Right kidney (tissue), 9 donors: Measurements from ENCODE around the gene KCTD1.

ENCODE experiments used
- DNase-seq: peaks from one replicate; pipeline ENCODE4 v3.0.0-alpha.2; 2016
- long read RNA-seq, 8 donors: transcript quantifications; one replicate each; lab custom pipeline, GENCODE V29; 2026

Gene KCTD1
- long read RNA-seq, donor 1, transcript KCTD1-202 (5 exons, 2,103 nt): major isoform, 5 of 10 reads
- long read RNA-seq, donor 1, partial matches to known transcripts: 0 of 10 reads
- long read RNA-seq, donor 1, other reads (novel, unspliced or antisense): 0 of 10 reads
- long read RNA-seq, donor 2, partial matches to known transcripts: 0 of 5 reads
- long read RNA-seq, donor 2, other reads (novel, unspliced or antisense): 0 of 5 reads
- long read RNA-seq, donor 3, partial matches to known transcripts: 0 of 6 reads
- long read RNA-seq, donor 3, other reads (novel, unspliced or antisense): 0 of 6 reads
- long read RNA-seq, donor 4, transcript KCTD1-207 (5 exons, 2,897 nt): major isoform, 6 of 15 reads
- long read RNA-seq, donor 4, transcript KCTD1-202 (5 exons, 2,103 nt): minor isoform, 5 of 15 reads
- long read RNA-seq, donor 4, partial matches to known transcripts: 0 of 15 reads
- long read RNA-seq, donor 4, other reads (novel, unspliced or antisense): 0 of 15 reads
- long read RNA-seq, donor 5, transcript KCTD1-202 (5 exons, 2,103 nt): major isoform, 7 of 21 reads
- long read RNA-seq, donor 5, transcript KCTD1-207 (5 exons, 2,897 nt): minor isoform, 5 of 21 reads
- long read RNA-seq, donor 5, partial matches to known transcripts: 0 of 21 reads
- long read RNA-seq, donor 5, other reads (novel, unspliced or antisense): 7 of 21 reads
- long read RNA-seq, donor 6, transcript KCTD1-202 (5 exons, 2,103 nt): major isoform, 7 of 15 reads
- long read RNA-seq, donor 6, partial matches to known transcripts: 0 of 15 reads
- long read RNA-seq, donor 6, other reads (novel, unspliced or antisense): 0 of 15 reads
- long read RNA-seq, donor 7: 0 reads
- long read RNA-seq, donor 8, transcript KCTD1-208 (5 exons, 814 nt): major isoform, 7 of 17 reads
- long read RNA-seq, donor 8, transcript KCTD1-202 (5 exons, 2,103 nt): major isoform, 7 of 17 reads
- long read RNA-seq, donor 8, partial matches to known transcripts: 0 of 17 reads
- long read RNA-seq, donor 8, other reads (novel, unspliced or antisense): 0 of 17 reads

DNA sequence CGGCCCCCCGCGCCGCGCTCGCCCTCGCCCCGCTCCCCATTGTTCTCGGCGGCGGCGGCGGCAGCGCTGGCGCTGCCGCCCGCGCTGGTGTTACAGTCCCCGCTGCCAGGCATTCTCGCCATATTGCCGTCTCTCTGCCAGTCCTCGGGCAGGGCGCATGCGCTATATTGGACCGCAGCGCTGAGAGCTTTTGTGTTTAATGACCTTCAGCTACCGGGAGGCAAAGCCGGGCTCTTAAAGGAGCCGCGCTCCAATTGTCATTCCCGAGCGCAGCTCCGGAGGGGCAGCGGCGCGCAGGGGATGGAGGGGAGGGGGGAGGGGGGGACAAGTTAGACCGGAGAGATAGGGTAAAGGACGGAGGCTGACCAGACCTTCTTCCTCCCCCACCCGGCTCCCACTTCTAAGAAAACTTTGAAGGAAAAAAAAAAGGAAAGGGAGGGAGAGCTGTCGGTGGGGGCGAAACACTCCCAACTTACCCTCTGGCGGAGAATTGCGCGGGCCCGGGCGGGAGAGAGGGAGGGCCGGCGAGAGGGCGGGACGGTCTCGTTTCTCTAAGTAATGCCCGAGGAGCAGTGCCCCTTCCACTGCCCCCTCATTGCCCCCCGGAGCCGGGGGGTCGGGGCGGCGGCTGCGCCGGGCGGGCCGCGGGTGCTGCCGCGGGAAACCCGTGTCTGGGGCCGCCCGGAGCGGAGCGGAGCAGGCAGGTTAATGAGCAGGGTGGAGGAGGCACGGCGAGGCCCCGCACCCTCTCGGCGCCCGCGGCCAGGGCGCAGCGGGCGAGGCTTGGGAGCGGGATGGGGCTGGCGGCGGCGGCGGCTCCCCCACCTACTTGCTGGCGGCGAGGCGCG is at the start of gene KCTD1:
TSS of gene KCTD1 (minus strand) at position 139 of the 848 bp plus-strand sequence. CDS start at position 122, 17 bp downstream.
- peak; percentile 85 for DNase-seq

DNA sequence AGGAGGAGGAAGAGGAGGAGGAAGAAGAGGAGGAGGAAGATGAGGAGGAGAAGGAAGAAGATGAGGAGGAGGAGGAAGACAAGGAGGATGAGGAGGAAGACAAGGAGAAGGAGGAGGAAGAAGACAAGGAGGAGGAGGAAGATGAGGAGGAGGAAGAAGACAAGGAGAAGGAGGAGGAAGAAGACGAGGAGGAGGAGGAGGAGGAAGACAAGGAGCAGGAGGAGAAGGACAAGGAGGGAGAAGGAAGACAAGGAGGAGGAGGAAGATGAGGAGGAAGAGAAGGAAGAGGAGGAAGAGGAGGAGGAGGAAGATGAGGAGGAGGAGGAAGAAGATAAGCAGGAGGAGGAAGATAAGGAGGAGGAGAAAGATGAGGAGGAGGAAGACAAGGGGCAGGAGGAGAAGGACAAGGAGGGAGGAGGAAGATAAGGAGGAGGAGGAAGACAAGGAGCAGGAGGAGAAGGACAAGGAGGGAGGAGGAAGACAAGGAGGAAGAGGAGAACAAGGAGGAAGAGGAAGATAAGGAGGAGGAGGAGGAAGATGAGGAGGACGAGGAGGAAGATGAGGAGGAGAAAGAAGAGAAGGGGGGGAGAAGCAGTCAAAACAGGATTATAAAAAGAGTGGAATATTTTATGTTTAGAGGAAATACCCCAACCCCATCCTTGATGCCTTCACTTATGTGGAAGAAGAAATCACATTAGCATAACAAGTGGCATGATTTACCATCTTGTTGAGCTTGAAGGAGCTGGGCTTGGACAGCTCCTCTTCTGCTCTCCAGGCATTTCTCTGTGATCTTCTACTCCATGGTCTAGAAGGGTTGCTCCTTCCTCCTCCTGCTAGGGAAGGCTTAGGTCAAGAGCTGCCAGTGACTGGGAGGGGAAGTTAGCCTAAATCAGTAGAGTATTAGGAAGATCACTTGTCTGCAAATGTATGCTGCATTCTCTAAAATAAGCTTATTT is 45.3 kb upstream of the KCTD1 start:
- no peak for DNase-seq

DNA sequence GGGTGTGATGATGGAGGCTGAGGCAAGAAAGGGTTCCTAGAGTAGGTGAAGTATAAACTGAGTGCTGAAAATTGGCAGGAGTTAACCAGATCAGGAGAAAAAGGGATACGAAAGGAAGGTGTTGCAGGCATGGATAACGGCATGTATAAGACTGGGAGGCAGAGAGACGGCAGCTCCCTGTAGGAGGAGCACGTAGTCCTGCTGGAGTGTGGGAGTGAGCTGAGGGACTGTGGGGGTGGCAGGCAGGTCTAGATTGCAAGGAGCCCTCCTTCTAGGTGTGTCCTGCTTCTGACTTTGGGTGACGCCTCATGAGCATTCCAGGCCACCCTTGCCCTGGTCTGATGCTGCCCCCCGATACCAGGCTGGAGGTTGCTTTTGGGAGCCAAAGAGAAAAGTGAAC is 36.4 kb upstream of the KCTD1 start:
- no peak for DNase-seq

- DNase-seq: no peak
Measured at GRCh38 chr18:26579941-26580618, 31.7 kb upstream of the KCTD1 start.

- peak; percentile 13 for DNase-seq
Measured at GRCh38 chr18:26575865-26576217, 27.5 kb upstream of the KCTD1 start.

DNA sequence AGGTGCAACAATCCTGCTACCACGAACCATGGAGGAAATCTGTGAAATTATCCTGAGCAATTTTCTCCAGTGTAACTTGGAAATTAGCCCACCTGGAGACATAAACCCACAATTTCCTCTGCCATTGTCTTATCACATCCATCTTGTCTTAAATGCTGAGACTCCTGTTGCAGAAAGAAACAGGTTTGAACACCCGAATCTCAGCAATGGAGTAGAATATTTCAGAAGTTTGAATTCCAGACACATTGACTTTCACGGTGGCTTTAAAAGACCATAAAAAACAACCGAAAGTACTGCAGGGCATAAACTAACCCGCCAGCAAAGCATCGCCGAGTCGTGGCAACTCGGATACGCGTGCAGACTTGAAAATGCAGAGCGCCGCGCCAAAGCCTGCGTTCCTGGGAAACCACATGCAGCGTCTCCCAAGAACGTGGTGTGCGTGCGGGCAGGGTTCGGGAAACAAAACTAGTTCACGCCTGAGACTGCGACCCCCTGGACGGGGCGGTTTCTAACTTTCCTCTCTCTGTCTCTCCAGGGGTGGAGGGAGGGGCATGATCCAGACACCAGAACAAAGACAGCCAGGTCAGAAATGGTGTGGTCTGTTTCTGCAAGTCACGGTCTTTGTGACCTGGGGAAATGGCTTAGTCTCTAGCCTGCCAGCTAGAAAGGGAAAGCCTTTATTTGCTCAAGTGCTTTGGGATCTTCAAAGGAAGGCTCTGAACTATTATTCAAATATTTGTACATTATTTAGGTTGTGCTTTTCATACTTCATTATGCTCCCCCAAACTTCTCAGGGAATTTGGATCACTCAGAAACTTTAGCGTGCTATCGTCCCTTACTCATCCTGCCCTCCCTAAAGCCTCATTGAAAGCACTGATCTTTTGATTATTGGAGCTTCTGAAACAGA is 26.9 kb upstream of the KCTD1 start:
- peak; percentile 77 for DNase-seq

- DNase-seq: no peak
Measured at GRCh38 chr18:26568926-26569665, 20.7 kb upstream of the KCTD1 start.

DNA sequence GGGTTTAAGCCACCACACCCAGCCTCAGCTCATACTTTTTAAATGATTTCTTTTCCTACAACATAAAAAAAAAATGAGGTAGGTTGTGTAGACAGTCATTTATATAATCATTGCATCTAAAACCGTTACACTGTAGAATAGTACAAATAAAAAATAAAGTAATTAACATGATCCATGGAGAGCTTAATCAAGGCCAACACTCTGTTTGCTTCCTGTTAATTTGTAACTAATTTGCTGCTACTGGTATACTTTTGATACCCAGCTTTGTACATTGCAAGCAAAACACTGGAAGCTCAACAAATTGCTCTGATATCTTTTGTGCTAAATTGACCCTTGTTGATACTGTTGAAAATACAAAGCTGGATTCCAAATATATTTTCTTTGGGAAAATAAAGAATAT is 20.2 kb upstream of the KCTD1 start:
- DNase-seq: no peak

- DNase-seq: no peak
Measured at GRCh38 chr18:26566874-26567555, 18.7 kb upstream of the KCTD1 start.

DNA sequence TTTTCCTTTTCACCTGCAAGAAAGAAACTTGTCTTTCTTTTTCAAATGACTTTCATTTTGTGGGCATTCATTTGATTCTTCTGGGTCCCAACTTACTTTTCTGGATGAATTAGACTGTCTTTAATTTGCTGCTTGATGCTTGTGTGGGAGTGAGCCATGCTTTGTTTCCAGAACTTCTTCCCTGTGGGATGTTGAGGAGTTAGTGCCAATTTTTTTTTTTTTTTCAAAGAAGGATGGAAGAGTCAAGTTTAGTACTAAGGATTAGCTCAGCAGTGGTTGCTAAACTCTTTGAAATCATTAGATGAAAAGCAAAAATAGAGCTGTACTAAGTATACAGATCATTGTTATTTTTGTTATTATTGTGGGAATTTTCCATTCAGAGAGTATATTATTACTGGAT is 17.2 kb upstream of the KCTD1 start:
- no peak for DNase-seq

DNA sequence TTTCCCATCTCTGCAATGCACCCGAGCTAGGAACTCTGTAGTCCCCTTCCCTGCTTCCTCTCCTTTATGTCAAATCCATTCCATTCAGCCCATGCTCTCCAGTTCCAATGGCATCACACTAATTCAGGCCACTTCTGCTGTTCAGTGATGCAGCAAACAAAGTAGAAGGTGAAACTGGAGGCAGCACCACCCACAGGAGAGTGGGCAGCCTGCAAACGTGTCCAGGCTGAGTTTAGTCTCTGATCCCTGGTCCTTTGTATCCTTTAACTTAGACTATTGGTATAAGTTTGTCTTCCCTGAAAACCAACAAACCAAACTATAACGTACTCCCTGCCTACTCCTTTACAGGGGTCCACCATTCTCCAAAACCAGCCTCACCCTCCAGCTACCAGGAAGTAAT is 14.7 kb upstream of the KCTD1 start:
- no peak for DNase-seq

DNA sequence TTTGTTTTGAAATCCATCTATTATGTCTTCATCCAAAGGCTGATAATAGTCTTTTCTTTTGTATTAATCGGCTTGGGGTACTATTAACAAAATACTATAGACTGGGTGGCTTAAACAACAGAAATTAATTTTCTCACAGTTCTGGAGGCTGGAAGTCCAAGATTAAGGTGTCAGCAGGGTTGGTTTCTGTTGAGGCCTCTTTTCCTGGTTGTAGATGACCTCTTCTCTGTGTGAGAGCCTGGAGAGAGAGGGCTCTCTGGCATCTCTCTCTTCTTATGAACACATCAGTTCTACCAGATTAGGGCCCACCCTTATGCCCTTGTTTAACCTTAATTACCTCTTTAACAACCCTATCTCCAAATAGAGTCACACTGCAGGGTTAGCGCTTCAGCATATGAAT is 14.2 kb upstream of the KCTD1 start:
- no peak for DNase-seq

GRCh38 chr18:26561769-26562168 is 13.4 kb upstream of the KCTD1 start:
- no peak for DNase-seq

GRCh38 chr18:26556573-26556972 is 8.2 kb upstream of the KCTD1 start:
- DNase-seq: no peak

DNA sequence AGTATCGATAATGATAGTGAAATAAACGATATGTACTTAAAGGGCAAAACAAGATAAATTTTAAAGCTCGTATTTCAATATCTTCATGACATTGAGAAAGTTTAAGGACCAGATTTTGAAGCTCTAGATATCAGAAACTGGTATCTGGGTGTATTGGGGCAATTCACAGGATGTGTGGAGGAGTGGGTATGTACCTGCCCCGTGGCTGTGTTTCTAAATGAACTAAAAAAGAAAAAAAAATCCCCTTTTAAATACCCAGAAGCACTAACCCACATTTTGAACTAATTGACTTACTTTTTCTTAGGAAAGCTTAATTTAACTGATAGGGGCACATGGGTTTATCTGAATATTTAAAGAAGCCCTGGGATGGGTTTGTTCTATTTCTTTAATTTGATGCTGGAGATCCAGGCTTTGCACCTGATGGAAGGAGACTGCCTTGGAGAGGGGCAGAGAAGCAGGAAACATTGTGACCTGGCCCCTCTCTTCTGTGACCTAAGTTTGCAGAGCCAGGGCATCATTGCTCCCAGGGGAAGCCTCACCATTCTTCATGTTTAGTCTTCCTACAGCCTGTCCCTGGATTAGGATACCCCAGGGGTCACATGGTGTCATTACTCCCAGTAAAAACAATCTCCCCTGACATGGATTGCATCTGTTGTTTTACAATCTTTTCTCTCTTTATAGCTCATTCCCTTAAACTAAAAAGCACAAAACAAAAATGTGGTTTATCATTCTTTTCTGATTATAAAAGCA is 7.6 kb upstream of the KCTD1 start:
- DNase-seq: no peak

DNA sequence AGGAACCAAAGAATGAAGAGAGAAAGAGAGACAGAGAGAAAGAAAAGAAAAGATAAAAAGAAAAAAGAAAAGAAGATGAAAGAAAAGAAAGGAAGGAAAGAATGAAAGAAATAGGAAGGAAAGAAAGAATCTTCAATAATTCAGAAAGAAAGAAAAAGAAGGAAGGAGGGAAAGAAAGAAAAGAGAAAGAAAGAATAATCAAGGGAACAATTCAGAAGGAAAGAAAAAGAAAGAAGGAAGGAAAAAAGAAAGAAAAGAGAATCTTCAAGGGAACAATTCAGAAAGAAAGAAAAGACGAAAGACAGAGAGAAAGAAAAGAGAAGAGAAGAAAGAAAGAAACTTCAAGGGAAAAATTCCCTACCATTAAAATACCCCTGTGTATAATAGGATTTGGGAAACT is 5.6 kb upstream of the KCTD1 start:
- no peak for DNase-seq

DNA sequence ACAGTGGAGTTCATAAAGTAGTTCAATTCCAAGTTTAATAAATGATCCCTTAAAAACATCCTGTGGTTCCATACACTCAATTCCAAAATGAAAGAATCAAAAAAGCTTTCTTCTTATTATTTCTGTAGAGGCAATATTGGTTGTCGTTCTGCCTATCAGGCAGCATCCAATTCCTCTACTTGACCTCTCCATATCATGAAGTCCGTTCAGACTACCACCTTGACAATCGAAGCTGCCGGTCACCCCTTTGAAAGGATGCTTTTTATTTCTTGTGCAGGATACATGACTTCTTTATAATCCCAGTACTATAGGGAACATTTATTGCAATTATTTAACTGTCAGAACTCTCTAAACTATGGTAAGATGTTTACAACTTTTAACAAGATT is 3.3 kb upstream of the KCTD1 start:
- DNase-seq: no peak
